ENCODE data around the gene PABPN1L. TPM values are rescaled to one million over a fixed set of nuclear protein-coding genes. Genes with fewer than 3 reads are reported as not detected.
A peak's percentile ranks its signal among the peaks of the same experiment; 100 is the strongest.
"Not testable (repeated sequence)": the region's sequence is repeated elsewhere in the genome, so short reads cannot be mapped to it uniquely, and the experiment has no call there.

Gene PABPN1L
- total RNA-seq, 1 donor from 2014 or later, result not detected

GRCh38 chr16:88891083-88891482 is 24.6 kb upstream of the PABPN1L start:
- H3K27ac ChIP-seq, result no peak overlapping the region
- intact Hi-C loops (cut with DNase I), result no loop called here
- no peaks in the 10 kb centered on the region for H3K9me3 ChIP-seq
- H3K27me3 ChIP-seq, result no peaks in the 10 kb centered on the region
- H3K4me1 ChIP-seq, result peaks cover 10% of the 10 kb centered on the region
- no peak overlapping the region for H3K4me3 ChIP-seq
- TF ChIP-seq POLR2A (IDR thresholded peaks at IDR 0.05), result no peak
- no peak for TF ChIP-seq POLR2AphosphoS5 (IDR thresholded peaks at IDR 0.05; ENCODE audit: insufficient read depth in 1 of 2, low read depth in 1 of 2)
- no peak for TF ChIP-seq CTCF (IDR thresholded peaks at IDR 0.05)
- no peaks in the 10 kb centered on the region for H3K36me3 ChIP-seq
- DNase-seq (ENCODE audit: extremely low spot score in 2 of 2), result no peak

GRCh38 chr16:88889702-88890352 is 23.4 kb upstream of the PABPN1L start:
- intact Hi-C loops (cut with DNase I); H3K9me3 ChIP-seq; DNase-seq (ENCODE audit: extremely low spot score in 2 of 2); H3K4me1 ChIP-seq; H3K4me3 ChIP-seq; H3K27me3 ChIP-seq; H3K27ac ChIP-seq; H3K36me3 ChIP-seq: not testable (repeated sequence)

GRCh38 chr16:88888461-88889387 is 22.3 kb upstream of the PABPN1L start:
- peaks cover 10% of the 10 kb centered on the region for H3K4me1 ChIP-seq
- no peak overlapping the region for H3K4me3 ChIP-seq
- intact Hi-C loops (cut with DNase I), result no loop called here
- no peak for DNase-seq (ENCODE audit: extremely low spot score in 2 of 2)
- no peaks in the 10 kb centered on the region for H3K9me3 ChIP-seq
- TF ChIP-seq POLR2AphosphoS5 (IDR thresholded peaks at IDR 0.05; ENCODE audit: insufficient read depth in 1 of 2, low read depth in 1 of 2) (no peak), POLR2A (IDR thresholded peaks at IDR 0.05) (no peak), CTCF (IDR thresholded peaks at IDR 0.05) (no peak)
- no peaks in the 10 kb centered on the region for H3K27me3 ChIP-seq
- no peaks in the 10 kb centered on the region for H3K36me3 ChIP-seq
- peak overlapping the region; percentile 45 for H3K27ac ChIP-seq

GRCh38 chr16:88888057-88888456 is 21.6 kb upstream of the PABPN1L start:
- no peaks in the 10 kb centered on the region for H3K27me3 ChIP-seq
- TF ChIP-seq CTCF (IDR thresholded peaks at IDR 0.05) (no peak), POLR2AphosphoS5 (IDR thresholded peaks at IDR 0.05; ENCODE audit: insufficient read depth in 1 of 2, low read depth in 1 of 2) (no peak), POLR2A (IDR thresholded peaks at IDR 0.05) (no peak)
- no peak for DNase-seq (ENCODE audit: extremely low spot score in 2 of 2)
- peak overlapping the region; percentile 61 for H3K27ac ChIP-seq
- no peaks in the 10 kb centered on the region for H3K36me3 ChIP-seq
- no peaks in the 10 kb centered on the region for H3K9me3 ChIP-seq
- H3K4me1 ChIP-seq, result peaks cover 10% of the 10 kb centered on the region
- no peak overlapping the region for H3K4me3 ChIP-seq
- intact Hi-C loops (cut with DNase I), result no loop called here

GRCh38 chr16:88886845-88887521 is 20.5 kb upstream of the PABPN1L start:
- no peak for DNase-seq (ENCODE audit: extremely low spot score in 2 of 2)
- TF ChIP-seq CTCF (IDR thresholded peaks at IDR 0.05), result peak in 1 of 3 experiments; percentile 13
- TF ChIP-seq POLR2AphosphoS5 (IDR thresholded peaks at IDR 0.05; ENCODE audit: insufficient read depth in 1 of 2, low read depth in 1 of 2), result peak in 1 of 2 donors; percentile 76
- TF ChIP-seq POLR2A (IDR thresholded peaks at IDR 0.05), result no peak
- Histone ChIP-seq H3K27ac (peak overlapping the region; percentile 61), H3K4me1 (peaks cover 10% of the 10 kb centered on the region), H3K36me3 (no peaks in the 10 kb centered on the region), H3K27me3 (no peaks in the 10 kb centered on the region), H3K9me3 (no peaks in the 10 kb centered on the region), H3K4me3 (no peak overlapping the region)
- intact Hi-C loops (cut with DNase I), result no loop called here

All from vagina (tissue), 2 donors.